RWPE1 (cell line): Measurements from ENCODE around the gene PRR30.

Experiments used
- CTCF ChIA-PET: fragments of 350-600 bp; sonication (Branson Sonifier 250); formaldehyde crosslinking; extraction: SDS; loops from one replicate; lab custom pipeline; 2021; lab: Yijun Ruan, JAX
- POLR2A ChIA-PET: fragments of 400-600 bp; formaldehyde crosslinking; extraction: SDS; loops from one replicate; lab custom pipeline; 2020; ENCODE audit warnings: antibody characterized with exemption; ENCODE audit not compliant: low non-redundant PET; lab: Yijun Ruan, JAX
- DNase-seq: peaks from one replicate; pipeline ENCODE4 v3.0.0; 2012; ENCODE audit warnings: low spot score
- H3K27ac ChIP-seq: fragments of 450-650 bp; 2 replicates; pipeline ENCODE4 v1.5.1; 2017
- TF ChIP-seq, protein P1 (sequence below): fragments of 450-650 bp; conservative IDR thresholded peaks from 2 replicates; pipeline ENCODE4 v1.5.1; 2017; ENCODE audit warnings: low read depth, mild to moderate bottlenecking

The PRR30 gene

DNA sequence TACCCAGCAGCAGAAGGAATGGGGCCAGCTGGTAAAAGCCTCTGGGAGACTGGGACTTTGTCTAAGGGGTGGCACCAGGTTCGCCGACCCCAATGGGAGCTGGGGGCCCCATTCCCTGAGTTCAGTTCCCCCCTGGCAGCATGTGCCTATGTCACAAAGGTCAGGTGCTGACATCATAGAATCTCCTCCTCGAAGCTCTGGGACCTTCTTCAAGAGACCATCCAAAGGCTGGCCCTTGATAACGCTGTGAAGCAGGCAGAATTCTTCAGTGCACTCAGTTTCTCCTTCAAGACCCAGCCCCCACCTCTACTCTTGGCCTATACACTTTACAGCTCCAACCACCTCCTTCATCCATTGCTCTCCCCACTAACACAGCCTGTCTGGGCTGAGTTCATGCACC, at the start of gene PRR30:
Gene PRR30, minus strand, starts transcription at position 101 of the 400 bp plus-strand sequence. CDS start 1,081 bp downstream, outside the sequence.
- POLR2A ChIA-PET: no interaction called here

DNA sequence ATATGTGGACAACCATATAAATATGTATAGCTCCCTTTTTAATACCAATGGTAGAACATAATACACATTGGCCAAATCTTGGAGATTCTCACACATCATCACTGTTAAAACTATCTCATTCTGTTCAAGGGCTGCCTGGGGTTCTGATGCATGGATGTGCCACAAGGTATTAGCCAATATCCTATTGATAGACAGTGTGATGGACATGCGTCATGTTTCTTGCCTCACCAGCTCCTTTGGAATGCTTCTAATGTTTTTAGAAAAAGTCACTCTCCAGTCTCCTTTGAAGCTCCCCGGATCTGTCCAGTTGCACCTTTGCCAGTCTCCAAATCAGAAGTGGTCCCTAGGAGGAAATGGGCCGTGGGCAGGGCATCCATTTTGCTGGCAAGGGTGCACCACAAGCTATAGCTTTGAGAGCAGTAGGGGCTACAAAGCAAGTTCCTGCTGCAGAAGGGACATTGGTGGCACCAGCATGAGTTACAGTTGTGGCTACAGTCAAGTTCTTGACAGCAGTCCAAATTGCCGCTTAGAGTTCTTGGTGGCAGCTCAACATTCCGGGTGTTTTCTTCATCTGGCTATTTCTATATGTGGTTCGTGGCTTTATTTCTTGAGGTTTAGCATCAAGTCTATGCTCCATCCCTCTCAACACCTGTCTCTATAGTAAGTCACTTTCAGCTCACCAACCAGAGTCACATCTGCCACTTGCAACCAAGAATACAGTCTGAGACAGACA, 47.6 kb upstream of the PRR30 start:
- DNase-seq: no peak
- TF ChIP-seq, protein P1, sequence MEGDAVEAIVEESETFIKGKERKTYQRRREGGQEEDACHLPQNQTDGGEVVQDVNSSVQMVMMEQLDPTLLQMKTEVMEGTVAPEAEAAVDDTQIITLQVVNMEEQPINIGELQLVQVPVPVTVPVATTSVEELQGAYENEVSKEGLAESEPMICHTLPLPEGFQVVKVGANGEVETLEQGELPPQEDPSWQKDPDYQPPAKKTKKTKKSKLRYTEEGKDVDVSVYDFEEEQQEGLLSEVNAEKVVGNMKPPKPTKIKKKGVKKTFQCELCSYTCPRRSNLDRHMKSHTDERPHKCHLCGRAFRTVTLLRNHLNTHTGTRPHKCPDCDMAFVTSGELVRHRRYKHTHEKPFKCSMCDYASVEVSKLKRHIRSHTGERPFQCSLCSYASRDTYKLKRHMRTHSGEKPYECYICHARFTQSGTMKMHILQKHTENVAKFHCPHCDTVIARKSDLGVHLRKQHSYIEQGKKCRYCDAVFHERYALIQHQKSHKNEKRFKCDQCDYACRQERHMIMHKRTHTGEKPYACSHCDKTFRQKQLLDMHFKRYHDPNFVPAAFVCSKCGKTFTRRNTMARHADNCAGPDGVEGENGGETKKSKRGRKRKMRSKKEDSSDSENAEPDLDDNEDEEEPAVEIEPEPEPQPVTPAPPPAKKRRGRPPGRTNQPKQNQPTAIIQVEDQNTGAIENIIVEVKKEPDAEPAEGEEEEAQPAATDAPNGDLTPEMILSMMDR: no peak
- H3K27ac ChIP-seq: no peak overlapping the region
- POLR2A ChIA-PET: interaction anchor here (0.6 kb wide), 1 partner anchor 12 kb away, joined by 6 read pairs; no protein-coding TSS in a partner anchor
- CTCF ChIA-PET: interaction anchor here (0.6 kb wide), 1 partner anchor 1769 kb away, joined by 3 read pairs; no protein-coding TSS in a partner anchor

More for the DNA sequence above, at the start of gene PRR30:
- CTCF ChIA-PET: interaction anchor here (0.5 kb wide), 1 partner anchor 109 kb away, joined by 3 read pairs; no protein-coding TSS in a partner anchor
- no peak within 1 kb of the TSS for H3K27ac ChIP-seq
- TF ChIP-seq, protein P1: no peak
- DNase-seq: no peak

DNA sequence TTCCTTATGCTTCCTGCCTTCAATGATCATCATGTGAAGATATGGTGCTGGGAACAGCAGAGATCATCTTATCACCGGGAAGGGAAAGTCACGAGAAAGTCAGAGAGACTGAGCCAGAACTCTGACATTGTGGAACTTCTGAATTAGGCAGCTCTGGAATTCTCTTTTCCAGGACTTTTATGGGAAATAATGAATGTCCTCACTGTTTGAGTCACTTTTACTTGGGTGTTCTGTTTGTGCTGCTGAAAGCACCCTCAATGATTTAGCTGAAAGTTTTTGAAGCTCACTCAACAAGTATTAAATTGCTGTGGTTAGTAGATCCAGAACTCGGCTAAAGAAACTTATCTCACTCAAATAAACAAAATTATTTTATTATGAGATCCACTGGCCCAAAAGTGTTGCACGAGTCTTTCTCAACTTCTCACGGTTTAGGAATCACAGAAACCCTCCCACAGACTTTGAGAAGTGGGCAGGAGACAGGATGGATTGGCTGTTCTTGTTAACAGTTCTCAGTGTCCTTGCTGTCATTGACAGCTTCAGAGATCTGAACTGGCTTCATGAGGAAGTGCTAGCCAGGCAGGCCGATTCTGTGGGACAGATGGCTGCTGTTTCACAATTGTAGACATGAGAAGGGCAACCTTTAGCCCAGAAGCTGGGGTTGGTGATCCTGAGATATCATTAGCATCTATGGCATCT, 46.3 kb upstream of the PRR30 start:
- no peak overlapping the region for H3K27ac ChIP-seq
- POLR2A ChIA-PET: no interaction called here
- CTCF ChIA-PET: no interaction called here
- DNase-seq: no peak
- TF ChIP-seq, protein P1: no peak

DNA sequence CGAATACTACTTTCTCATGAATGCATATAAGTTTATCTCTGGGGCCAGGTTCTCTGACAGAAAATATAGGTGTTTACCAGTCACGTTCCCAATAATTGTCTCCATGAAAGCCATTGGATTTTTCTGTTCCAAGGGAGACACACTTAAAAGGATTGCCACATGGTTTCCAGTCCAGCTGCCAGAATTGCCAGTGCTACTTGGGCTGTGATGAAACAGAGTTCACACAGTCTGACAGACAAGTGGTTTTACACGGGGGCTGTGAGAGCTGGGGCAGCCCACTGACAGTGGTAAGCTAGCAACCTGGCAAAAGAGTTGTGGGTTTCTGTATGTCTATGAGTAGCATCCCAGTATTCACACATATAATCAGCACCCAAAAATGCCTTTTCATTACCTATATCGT, 44.9 kb upstream of the PRR30 start:
- TF ChIP-seq, protein P1: no peak
- ChIA-PET CTCF (interaction anchor here (0.5 to 0.7 kb wide), 2 partner anchors 21 to 972 kb away, joined by 3 read pairs; no protein-coding TSS in a partner anchor), POLR2A (no interaction called here)
- no peak for DNase-seq
- H3K27ac ChIP-seq: no peak overlapping the region

DNA sequence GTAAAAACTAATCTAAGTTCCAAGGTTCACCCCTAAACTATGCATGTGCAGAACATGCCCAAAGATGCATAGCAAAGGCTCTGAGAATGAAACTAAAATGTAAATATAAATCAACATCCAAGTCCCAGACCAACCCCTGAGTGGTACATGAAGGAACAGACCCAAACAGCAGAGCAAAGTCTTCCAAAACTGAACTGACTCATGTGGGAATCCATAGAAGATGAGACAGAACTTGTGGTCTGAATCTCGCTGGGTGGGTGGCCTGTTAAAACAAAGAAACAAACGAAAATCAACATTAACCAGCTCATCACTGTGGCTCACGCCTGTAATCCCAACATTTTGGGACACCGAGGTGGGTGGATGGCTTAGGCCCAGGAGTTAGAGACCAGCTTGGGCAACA, 43.1 kb upstream of the PRR30 start:
- no peak overlapping the region for H3K27ac ChIP-seq
- TF ChIP-seq, protein P1: no peak
- no peak for DNase-seq
- POLR2A ChIA-PET: interaction anchor here (0.6 kb wide), 1 partner anchor 90 kb away, joined by 3 read pairs; no protein-coding TSS in a partner anchor
- CTCF ChIA-PET: interaction anchor here (0.6 to 1.1 kb wide), 2 partner anchors 12 to 30 kb away, joined by 3 to 4 read pairs; no protein-coding TSS in a partner anchor

DNA sequence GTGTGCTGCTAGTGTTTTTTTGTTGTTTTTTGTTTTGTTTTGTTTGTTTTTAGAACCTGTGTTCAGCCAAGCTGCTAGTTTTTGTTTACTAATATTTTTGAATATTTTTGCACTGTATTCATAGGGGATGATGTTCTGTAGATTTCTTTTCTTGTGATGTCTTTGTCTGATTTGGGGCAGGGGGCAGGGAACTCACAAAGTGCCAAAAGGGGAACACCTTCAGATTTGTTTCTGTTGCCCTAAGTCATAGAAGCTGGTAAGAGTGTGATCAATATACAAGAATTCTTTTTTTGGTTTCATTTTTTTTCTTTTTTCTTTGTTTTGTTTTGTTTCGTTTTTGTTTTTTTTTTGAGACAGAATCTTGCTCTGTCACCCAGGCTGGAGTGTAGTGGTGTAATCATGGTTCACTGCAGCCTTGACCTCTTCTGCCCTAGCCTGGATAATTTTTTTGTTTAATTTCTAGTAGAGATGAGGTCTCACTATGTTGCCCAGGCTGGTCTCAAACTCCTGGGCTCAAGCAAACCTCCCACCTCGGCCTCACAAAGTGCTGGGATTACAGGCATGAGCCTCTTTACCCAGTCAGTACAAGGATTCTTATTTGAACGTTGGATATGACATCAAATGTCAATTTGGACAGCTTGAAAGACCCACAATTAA, 40.3 kb upstream of the PRR30 start:
- H3K27ac ChIP-seq: no peak overlapping the region
- TF ChIP-seq, protein P1: no peak
- no peak for DNase-seq
- CTCF ChIA-PET: no interaction called here
- POLR2A ChIA-PET: no interaction called here
